MG63 (cell line): ENCODE data around the gene SLC47A2. TPM values are rescaled to one million over a fixed set of nuclear protein-coding genes. Genes with fewer than 3 reads are reported as not detected.

Experiments
- DNase-seq: peaks from one replicate; pipeline ENCODE4 v3.0.0-alpha.2; 2020
- H3K27me3 ChIP-seq: fragments of 250-450 bp; sonication (Bioruptor Pico); 2 replicates; pipeline ENCODE4 v1.5.1; 2020; ENCODE audit warnings: mild to moderate bottlenecking, moderate library complexity
- H3K36me3 ChIP-seq: fragments of 250-450 bp; sonication (Bioruptor Pico); 2 replicates; pipeline ENCODE4 v1.5.1; 2020; ENCODE audit warnings: mild to moderate bottlenecking, moderate library complexity
- H3K4me3 ChIP-seq: fragments of 250-450 bp; sonication (Bioruptor Pico); 2 replicates; pipeline ENCODE4 v1.5.1; 2020; ENCODE audit warnings: mild to moderate bottlenecking, moderate library complexity
- H3K9me3 ChIP-seq: fragments of 250-450 bp; sonication (Bioruptor Pico); 2 replicates; pipeline ENCODE4 v1.5.1; 2020; ENCODE audit warnings: mild to moderate bottlenecking, moderate library complexity
- total RNA-seq: library from RNA; depleted of rRNA; stranded (reverse); fragments of >200 nt; shearing (Covaris generic); gene quantifications from 2 replicates; pipeline ENCODE4 v1.2.3, GENCODE V29; 2014; ENCODE audit warnings: low replicate concordance; rRNA removed

Gene SLC47A2
- total RNA-seq, 1 experiment from 2014 or later: 24.8 TPM

DNA sequence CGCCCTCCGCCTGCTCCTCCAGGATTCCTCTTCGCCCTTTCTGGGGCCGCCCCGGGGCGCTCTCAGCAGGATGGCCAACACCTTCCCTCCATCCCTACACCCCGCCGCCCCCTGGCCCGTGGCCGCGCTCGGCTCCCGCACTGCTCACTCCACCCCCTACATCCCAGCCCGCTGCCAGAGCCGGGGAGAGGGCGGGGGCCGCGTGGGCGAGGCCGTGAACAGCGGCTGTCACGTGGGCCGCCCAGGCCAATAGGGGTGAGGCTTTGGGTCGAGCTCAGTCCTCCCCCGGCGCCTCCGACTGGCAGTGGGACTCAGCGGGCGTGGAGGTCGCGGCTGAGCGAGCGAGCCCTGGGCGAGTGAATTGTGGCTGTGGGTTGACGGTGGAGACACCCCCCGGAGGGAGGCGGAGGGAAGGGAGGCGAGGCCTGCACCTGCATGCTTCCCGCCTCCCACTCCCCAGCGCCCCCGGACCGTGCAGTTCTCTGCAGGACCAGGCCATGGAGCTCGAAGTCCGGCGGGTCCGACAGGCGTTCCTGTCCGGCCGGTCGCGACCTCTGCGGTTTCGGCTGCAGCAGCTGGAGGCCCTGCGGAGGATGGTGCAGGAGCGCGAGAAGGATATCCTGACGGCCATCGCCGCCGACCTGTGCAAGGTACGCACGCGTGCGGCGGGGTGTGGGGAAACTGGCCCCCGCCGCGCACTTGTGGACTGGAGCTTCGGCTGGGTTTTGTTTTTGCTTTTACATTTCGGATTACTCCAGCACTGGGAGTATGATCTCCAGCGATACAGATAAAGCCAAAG, 67.7 kb downstream of the SLC47A2 start, which contains the start of gene ALDH3A2:
Gene ALDH3A2, plus strand, starts transcription at position 277 of the 799 bp plus-strand sequence. Its CDS starts 221 bp downstream, at position 498.
- Histone ChIP-seq H3K27me3 (no peaks in the 10 kb centered on the region), H3K9me3 (no peaks in the 10 kb centered on the region), H3K4me3 (peak within 1 kb of the TSS; percentile 60), H3K36me3 (peaks cover 23% of the 10 kb centered on the region)
- DNase-seq: peak; percentile 97

DNA sequence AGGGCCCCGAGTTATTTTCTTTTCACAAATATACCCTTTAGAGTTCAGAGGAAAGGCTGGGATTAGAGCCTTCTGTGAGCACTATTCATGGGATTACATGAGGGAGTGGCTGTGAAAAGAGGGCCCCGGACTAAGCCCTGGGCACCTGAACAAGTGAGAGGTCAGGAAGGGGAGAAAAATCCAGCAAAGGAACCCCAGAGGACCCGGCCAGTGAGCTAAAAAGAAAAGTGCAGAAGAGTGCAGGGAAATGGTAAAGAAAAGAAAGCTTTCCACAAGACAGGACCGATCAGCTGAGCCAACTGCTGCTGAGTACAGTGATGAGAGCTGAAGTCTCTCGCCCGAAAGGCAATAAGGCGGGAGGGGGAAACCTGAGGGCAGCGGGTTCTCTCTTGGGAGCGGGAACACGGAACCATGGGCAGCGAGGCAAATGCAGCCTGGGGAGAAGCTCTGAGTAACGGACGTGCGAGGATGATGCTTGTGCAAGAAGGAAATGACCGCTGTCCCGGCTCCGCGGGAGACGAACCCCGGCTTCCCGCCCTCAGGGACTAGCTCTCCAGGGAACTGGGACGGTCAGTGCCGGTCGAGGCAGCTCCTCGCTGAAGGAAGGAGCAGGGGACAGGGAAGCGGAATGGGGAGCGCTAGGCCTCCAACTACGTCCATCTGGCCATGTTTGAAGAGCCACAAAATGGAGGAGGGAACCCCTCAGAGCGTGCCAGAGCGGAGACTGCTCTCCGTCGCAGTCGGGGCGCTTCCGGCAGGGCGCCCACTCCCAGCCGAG, 68.5 kb downstream of the SLC47A2 start:
- Histone ChIP-seq H3K4me3 (peak overlapping the region; percentile 60), H3K27me3 (no peaks in the 10 kb centered on the region), H3K9me3 (no peaks in the 10 kb centered on the region), H3K36me3 (peaks cover 15% of the 10 kb centered on the region)
- peak; percentile 72 for DNase-seq

DNA sequence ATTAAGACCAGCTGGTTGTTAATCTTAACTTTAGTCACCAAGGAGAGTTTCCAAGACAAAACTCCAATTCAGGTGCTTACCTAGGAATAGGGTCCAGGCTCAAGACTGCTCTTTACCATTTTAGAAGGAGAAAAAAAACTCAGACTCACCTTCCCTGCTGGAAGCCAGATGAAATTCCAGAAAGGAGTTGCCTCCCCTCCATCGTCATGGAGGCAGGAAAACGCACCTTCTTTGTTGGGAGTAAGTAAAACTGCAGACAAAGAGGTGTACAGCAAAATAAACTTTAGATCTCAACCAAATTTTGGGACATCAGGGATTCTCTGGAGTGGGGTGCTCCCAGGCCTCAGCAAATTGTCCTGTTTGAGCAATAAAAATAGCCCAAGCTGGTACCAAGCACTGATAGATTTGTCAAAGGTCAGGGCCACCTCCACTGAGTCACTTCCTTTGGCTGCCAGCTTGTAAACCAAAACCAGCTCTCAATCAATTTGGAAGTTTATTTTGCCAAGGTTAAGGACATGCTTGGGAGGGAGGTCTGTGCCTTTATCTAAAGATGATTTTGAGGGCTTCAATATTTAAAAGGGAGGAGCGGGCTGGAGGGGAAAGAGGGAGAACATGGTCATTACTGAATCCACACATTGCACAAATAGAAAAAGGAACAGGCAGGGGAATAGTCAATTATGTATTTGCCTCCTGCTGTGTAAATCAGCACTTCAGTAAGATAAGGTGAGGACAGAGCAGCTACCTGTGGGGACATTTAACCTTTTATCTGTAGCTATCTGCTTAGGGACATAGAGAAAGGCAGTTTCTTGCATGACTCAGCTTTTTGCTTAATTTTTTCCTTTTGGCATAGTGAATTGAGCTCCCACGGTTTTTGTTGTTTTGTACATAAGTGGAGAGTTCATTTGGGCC, 69.3 kb downstream of the SLC47A2 start:
- Histone ChIP-seq H3K9me3 (no peaks in the 10 kb centered on the region), H3K4me3 (no peak overlapping the region), H3K36me3 (peaks cover 8% of the 10 kb centered on the region; the same call in 1 of the 2 replicates), H3K27me3 (no peaks in the 10 kb centered on the region)
- DNase-seq: peak; percentile 47

DNA sequence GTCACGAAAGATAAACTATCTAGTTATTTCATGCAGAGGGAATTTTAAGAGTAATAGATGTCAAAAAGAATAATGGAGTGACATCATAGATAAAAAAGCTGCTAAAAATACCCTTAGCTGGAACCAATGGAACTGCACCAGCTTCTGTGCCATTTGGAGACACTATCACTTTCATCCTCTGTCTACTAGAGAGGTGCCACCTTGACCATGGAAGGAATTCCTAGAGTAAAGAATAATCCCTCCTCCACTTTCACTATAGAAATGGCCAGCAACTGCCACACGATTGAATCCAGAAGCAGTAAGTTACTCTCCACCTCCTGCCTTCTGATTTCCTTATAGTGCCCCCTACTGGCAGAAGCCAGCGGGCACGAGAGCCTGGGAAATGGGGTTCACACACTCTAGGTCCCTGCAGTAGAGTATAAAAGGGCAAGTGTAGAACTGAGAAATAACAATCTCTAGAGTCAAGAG, 70.6 kb downstream of the SLC47A2 start:
- no peaks in the 10 kb centered on the region for H3K36me3 ChIP-seq
- no peak overlapping the region for H3K4me3 ChIP-seq
- DNase-seq: no peak
- H3K27me3 ChIP-seq: no peaks in the 10 kb centered on the region
- no peaks in the 10 kb centered on the region for H3K9me3 ChIP-seq

DNA sequence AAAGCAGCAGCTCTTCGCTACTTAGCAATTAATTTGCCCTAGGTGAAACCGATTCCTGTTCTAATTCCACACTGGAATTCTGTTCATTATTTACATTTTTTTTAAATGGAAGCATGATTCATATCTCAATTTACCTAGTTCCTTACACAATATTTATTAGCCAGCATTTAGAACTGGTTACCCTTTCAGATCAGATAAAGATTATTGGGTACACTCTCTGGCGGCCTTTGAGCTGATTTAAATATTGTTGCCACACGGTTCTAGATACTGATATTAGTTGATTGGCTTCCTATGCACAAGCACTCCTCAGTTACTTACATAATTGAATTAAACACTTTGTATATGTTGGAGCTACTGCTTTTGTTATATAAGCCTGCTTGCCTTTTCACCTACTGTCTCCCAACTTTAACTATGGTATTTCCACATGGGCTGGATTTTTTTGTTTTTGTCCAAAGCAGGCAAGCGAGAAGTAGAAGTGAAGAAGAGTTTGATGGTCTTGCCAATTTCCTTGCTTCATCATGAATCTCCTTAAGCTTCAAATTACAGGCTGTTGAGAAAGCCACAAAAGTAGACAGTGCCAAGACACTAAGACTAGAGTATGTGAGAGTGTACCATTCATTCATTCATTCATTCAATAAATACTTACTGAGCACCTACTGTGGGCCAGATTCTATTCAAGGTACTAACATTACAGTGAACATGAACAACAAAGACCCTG, 71.7 kb downstream of the SLC47A2 start:
- H3K36me3 ChIP-seq: no peaks in the 10 kb centered on the region
- DNase-seq: no peak

DNA sequence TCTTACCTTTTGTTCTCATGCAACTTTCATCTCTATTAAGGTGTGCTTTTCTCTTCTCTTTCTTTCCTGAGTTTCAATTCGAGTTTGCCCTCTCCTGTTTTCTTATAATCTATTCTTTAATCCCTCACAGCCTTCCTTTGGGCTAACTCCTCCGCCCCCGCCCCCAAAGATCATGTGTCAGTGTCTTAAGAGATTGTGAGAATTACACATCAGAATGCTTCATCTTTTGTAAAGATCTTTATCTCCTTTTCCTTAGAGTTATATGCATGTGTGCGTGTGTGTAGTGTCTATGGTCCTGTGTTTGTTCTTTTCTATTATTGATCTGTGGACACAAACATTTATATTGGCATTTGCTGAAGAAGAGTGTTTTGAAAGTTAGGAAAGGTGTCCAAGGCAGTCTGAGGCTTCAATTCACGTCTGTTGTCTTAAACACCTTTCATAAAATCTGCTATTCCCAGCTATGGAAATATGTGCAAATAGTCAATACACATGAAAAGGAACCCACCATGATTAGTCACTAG, 74.0 kb downstream of the SLC47A2 start:
- no peaks in the 10 kb centered on the region for H3K27me3 ChIP-seq
- H3K36me3 ChIP-seq: no peaks in the 10 kb centered on the region
- no peaks in the 10 kb centered on the region for H3K9me3 ChIP-seq
- DNase-seq: no peak
- H3K4me3 ChIP-seq: no peak overlapping the region

More for the DNA sequence above, 71.7 kb downstream of the SLC47A2 start:
- no peaks in the 10 kb centered on the region for H3K9me3 ChIP-seq
- H3K27me3 ChIP-seq: no peaks in the 10 kb centered on the region
- no peak overlapping the region for H3K4me3 ChIP-seq

DNA sequence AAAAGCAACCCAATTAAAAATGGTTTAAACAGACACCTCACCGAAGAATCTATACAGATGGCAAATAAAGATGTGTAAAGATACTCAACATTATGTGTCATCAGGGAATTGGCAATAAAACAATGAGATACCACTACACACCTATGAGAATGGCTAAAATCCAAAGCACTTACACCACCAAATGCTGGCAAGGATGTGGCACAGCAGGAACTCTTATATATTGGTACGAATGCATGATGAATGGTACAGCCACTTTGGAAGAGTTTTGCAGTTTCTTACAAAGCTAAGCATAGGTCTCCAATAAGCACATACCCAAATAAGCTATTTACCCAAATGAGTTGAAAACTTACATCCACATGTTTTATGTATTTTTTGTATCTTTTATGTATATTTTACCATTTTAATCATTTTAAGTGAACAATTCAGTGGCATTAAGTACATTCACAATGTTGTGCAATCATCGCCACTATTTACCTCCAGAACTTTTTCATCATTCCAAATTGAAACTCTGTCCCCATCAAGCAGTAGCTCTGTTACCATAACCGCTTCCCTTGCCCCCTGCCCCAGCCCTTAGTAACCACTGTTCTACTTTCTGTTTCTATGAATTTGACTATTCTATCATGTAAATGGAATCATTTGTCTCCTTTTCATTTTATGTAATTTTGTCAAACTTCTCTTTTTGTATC, 74.6 kb downstream of the SLC47A2 start:
- DNase-seq: peak; percentile 8
- no peaks in the 10 kb centered on the region for H3K9me3 ChIP-seq
- H3K36me3 ChIP-seq: no peaks in the 10 kb centered on the region
- H3K27me3 ChIP-seq: no peaks in the 10 kb centered on the region
- no peak overlapping the region for H3K4me3 ChIP-seq

DNA sequence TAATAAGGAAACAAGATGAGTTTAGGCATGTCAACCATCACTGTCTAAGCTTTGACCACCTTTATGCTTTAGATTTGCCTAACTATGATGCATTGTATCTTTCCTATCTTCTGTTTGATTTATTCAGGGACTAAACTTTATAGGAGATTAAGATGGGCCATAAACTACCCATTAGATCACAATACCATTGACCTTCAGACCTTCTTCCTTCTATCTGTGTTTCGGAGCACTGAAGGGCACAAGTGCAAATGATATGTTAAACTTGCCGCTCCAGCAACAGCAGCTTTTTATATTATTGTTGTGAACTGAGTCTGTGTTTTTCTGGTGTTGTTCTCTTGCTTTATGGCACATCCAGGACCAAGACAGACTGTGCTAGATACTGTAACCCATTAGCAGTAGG, 84.5 kb downstream of the SLC47A2 start:
- no peaks in the 10 kb centered on the region for H3K27me3 ChIP-seq
- H3K36me3 ChIP-seq: no peaks in the 10 kb centered on the region
- no peaks in the 10 kb centered on the region for H3K9me3 ChIP-seq
- no peak for DNase-seq
- H3K4me3 ChIP-seq: no peak overlapping the region

DNA sequence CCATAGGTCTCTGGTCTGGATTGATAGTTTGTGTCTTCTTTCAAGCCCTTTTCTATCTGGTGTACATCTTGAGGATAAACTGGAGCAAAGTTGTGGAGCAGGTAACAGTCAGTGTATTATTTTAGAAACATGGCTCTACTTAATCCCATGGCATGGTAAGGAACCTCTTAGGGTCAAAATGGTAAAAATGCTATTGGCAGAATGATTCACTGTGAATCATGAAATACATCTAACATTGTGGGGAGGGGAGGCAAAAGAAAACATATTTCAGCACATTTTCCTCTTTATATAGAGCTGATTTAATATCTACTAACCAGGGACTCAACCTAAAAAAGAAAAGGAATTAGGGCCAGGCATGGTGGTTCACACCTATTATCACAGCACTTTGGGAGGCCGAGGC, 85.7 kb downstream of the SLC47A2 start:
- H3K4me3 ChIP-seq: no peak overlapping the region
- DNase-seq: no peak

DNA sequence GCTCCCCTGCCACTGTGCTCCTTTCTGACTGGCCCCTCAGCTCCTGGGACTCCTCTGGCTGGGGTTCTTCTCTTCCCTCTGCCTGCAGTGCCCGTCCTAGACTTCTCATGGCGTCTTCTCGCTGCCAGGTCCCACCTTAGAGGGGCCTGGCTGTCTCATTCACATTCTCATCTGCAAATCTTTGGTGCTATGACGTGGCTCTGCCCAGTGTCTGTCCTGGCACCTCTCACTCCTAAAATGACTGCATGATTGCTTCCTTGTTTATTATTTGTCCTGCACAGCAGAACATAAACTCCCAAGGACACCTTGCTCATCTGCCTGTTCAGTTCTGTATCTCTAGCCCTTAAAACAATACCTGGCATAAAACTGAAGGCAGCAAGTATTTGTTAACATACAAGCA, 86.3 kb downstream of the SLC47A2 start:
- DNase-seq: no peak
- Histone ChIP-seq H3K27me3 (no peaks in the 10 kb centered on the region), H3K9me3 (no peaks in the 10 kb centered on the region), H3K36me3 (no peaks in the 10 kb centered on the region), H3K4me3 (no peak overlapping the region)

More for the DNA sequence above, 85.7 kb downstream of the SLC47A2 start:
- no peaks in the 10 kb centered on the region for H3K27me3 ChIP-seq
- H3K36me3 ChIP-seq: no peaks in the 10 kb centered on the region
- no peaks in the 10 kb centered on the region for H3K9me3 ChIP-seq

DNA sequence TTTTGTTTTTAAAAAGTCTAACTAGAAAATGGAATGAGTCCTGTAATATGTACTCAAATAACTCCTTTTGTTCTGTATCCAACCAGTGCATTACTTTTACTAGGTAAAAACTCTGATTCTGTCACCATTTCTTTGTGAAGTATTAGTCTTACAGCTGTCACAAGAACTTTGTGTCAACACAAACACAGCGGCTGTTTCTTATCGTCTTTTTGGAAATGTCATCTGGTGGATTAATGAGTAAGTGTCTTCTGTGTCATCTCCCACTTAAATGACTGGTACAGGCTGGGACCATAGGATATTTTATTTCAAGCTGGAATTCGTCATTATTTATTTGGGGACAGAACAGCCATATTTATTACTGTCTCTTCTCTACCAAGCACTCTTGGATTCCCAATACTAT, 86.9 kb downstream of the SLC47A2 start:
- H3K36me3 ChIP-seq: no peaks in the 10 kb centered on the region
- DNase-seq: no peak
- H3K9me3 ChIP-seq: no peaks in the 10 kb centered on the region
- H3K4me3 ChIP-seq: no peak overlapping the region
- no peaks in the 10 kb centered on the region for H3K27me3 ChIP-seq

Other genes starting within 250 kb of the SLC47A2 start
- gene SLC47A1, start 182.7 kb downstream of the SLC47A2 start, total RNA-seq: 8.1 and 12.0 TPM in 2 replicates
- gene ALDH3A2, start 67.8 kb downstream of the SLC47A2 start, total RNA-seq: 115 and 126 TPM in 2 replicates
- gene ALDH3A1, start 31.7 kb upstream of the SLC47A2 start, total RNA-seq: 240 and 395 TPM in 2 replicates
- gene ULK2, start 151.4 kb upstream of the SLC47A2 start, total RNA-seq: 12.0 and 13.8 TPM in 2 replicates